Fibroblast of the aortic adventitia (primary cell): ENCODE data around the gene TSPAN33. TPM values are rescaled to one million over a fixed set of nuclear protein-coding genes. Genes with fewer than 3 reads are reported as not detected.
A peak's percentile ranks its signal among the peaks of the same experiment; 100 is the strongest.

Source experiments
- DNase-seq: peaks from one replicate; pipeline ENCODE4 v3.0.0-alpha.2; 2010; ENCODE audit warnings: low read depth
- H3K4me3 ChIP-seq: 2 replicates; pipeline ENCODE4 v1.5.1; 2011; ENCODE audit warnings: low read depth, mild to moderate bottlenecking, control low read depth, low read length, moderate library complexity
- total RNA-seq: library from RNA; depleted of rRNA; stranded (reverse); fragments of >200 nt; gene quantifications from 2 replicates; pipeline ENCODE4 v1.2.3, GENCODE V29; 2012; ENCODE audit warnings: low replicate concordance
- TF ChIP-seq, protein P1 (sequence below): IDR thresholded peaks from 2 replicates; pipeline ENCODE4 v1.5.1; 2011; ENCODE audit warnings: mild to moderate bottlenecking, low read length, control low read depth, inconsistent platforms; ENCODE audit not compliant: insufficient read depth

Gene TSPAN33
- total RNA-seq, 1 donor, result not detected

DNA sequence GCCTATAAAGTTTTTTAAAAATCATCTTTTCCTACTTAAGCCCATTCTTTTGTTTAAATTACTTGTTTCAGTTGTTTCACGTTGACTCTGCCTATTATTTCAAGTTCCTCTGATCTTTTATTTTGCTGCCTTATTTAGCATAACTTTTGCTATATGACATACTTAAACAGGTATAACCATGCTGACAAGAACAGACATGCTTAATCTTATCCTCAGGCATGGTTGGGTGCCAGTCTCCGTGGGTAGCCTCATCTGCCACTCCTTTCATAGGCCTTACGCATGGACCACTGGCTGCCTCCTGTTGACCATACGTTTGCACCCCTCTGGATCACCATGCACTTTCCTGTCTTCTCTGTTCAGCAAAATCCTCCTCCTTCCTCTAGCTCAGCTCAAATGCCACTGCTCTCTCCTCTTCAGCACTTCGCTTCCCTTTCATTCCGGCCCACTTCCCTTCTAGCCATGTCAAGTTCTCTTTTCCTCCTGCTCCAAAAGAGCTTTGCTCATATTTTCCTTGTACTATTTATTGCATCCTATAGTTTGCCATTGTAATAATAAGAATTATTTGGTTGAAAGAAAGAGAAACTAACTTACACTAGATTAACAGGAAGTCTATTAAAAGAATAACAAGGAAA is 10.0 kb upstream of the TSPAN33 start:
- TF ChIP-seq, protein P1, sequence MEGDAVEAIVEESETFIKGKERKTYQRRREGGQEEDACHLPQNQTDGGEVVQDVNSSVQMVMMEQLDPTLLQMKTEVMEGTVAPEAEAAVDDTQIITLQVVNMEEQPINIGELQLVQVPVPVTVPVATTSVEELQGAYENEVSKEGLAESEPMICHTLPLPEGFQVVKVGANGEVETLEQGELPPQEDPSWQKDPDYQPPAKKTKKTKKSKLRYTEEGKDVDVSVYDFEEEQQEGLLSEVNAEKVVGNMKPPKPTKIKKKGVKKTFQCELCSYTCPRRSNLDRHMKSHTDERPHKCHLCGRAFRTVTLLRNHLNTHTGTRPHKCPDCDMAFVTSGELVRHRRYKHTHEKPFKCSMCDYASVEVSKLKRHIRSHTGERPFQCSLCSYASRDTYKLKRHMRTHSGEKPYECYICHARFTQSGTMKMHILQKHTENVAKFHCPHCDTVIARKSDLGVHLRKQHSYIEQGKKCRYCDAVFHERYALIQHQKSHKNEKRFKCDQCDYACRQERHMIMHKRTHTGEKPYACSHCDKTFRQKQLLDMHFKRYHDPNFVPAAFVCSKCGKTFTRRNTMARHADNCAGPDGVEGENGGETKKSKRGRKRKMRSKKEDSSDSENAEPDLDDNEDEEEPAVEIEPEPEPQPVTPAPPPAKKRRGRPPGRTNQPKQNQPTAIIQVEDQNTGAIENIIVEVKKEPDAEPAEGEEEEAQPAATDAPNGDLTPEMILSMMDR, result no peak
- H3K4me3 ChIP-seq, result no peak overlapping the region
- DNase-seq, result no peak

DNA sequence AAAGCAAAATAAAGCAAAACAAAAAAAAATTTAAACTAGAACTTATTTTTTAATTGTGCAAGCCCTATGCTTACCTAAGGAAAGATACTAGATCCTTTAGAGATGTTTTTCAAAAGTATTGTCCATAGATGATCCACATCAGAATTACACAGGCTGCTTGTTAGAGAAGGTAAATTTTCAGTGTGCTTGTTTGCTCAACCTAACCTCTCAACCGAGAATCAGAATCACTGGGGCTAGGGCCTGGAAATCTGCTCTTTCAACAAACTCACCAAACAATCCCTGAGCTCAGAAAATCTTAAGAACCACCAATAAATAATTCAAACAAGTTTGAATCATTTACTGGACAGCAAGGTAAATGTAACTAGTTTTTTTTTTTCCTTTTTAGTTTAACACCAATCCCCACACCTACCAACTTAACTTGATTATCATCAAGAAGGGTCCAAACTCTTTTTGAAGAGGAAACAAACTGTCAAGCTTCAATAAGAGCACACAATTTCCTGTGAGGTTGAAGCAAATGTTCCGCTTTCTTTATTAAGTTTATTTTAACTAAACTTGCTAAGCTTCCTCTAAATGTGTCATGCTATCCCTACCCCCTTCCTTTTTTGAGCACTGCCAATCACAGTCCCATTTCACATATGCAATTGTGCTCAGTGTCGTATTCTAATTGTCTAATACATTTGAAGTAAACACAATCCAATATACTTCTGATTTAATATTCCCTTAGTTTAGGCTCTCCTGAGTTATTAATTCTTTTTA is 7.4 kb upstream of the TSPAN33 start:
- no peak overlapping the region for H3K4me3 ChIP-seq
- TF ChIP-seq, protein P1, result no peak
- no peak for DNase-seq

DNA sequence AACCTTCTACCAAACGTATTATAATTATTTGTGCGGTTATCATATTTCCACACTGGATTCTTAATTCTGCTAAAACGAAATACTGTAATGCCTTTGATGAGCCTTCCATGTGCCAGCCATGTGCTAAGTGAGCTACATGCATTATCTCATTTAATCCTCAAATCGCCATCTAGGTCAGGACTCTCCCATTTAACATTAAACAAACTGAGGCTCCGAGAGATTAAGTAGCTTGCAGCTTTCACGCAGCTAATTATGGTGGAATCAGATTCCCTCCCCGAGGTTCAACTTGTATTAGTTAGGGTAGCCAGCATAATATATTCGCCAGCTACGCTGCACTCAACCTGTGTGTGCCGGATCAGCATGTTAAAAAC is 798 bp upstream of the TSPAN33 start:
- TF ChIP-seq, protein P1, result no peak
- no peak overlapping the region for H3K4me3 ChIP-seq
- no peak for DNase-seq

DNA sequence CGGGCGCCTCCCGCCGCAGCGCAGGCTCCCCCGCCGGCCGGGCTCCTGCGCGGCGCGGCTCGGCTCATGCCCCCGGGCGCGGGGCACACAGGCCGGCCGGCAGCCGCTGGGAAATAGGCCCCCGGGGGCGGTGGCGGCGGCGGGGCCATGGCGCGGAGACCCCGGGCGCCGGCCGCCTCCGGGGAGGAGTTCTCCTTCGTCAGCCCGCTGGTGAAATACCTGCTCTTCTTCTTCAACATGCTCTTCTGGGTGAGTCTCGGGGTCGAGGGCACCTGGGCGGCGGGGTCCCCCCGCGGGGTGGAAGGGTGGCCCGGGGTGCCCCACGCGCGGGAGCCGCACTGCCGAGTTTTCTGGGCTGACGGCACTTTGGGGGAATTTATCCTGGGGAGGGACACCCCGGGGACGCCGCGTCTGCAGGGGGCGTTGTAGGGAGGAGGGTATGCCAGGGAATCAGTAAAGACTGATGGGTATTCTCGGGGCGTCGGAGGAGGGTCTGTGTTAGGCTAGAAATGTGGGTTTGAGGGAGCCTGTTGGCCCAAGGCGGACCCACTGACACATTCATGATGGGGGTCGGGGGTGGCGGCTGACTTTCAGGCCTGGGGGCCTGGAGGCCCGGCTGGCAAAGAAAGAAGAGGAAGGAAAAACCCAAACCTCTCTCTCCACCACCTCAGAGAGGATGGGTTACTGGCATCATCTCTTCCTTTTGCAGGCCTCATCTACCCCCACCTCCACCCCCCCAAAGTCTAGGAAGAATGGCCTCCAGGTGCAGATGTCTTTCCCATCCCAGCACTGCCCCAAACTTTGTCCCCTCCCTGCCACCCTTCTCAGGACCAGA is 544 bp downstream of the TSPAN33 start:
- DNase-seq, result no peak
- TF ChIP-seq, protein P1, result no peak
- H3K4me3 ChIP-seq, result peak overlapping the region; percentile 40

DNA sequence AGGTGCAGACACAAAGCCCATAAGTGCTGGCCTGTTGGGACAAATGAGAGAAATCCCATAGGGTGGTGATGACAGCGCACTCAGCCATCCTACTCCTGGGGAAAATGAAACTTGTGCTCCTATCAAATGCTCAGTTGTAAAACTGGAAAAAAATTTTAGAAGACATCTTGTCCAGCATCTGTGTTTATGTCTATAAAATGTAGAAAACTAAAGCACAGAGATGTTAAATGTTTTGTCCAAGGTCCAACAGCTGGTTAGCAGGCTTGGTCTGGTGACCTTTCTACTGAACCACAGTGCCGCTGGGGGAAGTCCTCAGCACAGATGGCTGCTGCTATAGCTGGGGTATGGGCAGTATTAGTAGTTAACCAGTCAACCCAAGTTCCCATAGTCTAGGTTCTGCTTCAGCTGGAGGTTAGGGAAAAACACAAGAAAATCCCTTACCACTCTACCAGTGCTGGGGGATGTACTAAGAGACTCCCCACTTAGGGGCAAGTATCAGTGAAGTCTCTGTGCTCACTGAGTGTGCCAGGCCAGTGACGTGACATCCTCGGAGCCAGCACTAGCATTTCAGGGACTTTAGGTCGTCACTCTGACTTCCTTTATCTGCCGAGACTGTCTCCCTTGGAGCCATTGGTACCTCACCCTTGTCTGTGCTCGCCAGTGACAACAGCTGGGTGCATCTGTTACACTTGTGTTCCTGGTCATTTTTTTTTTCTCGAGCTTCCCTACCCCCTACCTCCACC is 1.9 kb downstream of the TSPAN33 start:
- no peak overlapping the region for H3K4me3 ChIP-seq
- TF ChIP-seq, protein P1, result no peak
- DNase-seq, result no peak

DNA sequence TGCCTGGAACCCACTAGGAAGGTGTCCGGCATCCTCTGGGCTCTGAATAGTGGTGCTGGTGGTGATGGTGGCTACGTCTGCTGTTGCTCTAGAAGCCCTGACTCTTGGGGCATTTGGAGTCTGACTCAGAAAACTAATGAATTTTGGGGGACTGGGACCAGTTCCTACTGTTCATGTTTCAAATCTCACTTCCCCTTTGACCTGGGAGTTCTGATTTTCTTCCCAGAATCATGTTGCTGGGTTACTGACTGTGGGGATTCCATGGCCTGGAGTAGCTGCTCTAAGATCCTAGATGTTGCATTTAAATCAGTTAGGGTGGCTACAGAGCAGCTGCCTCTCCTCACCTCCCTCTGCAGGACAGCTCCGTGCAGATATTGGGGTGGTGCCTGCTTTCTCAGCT is 3.2 kb downstream of the TSPAN33 start:
- no peak overlapping the region for H3K4me3 ChIP-seq
- DNase-seq, result no peak
- TF ChIP-seq, protein P1, result no peak
